DND-41 (cell line): Measurements from ENCODE around the gene RBBP7.

ENCODE experiments used
- CTCF ChIP-seq: IDR thresholded peaks from 2 replicates; pipeline ENCODE4 v1.5.1; 2012; ENCODE audit warnings: borderline replicate concordance, low read length, moderate library complexity, mild to moderate bottlenecking; ENCODE audit not compliant: poor library complexity, severe bottlenecking; ENCODE audit errors: extremely low read depth
- EZH2 ChIP-seq: IDR thresholded peaks from 3 replicates; pipeline ENCODE4 v1.6.1; 2012; ENCODE audit warnings: borderline replicate concordance, low read depth, mild to moderate bottlenecking, moderate library complexity, low read length, inconsistent platforms; ENCODE audit not compliant: severe bottlenecking

GRCh38 chrX:16845686-16846085, 24.5 kb downstream of the RBBP7 start:
- TF ChIP-seq CTCF (no peak), EZH2 (no peak)
